ENCODE results near the gene TENT5C. TPM values are rescaled to one million over a fixed set of nuclear protein-coding genes. Genes with fewer than 3 reads are reported as not detected.

TENT5C gene
- total RNA-seq, 1 donor from 2014 or later: 4.7 TPM

DNA sequence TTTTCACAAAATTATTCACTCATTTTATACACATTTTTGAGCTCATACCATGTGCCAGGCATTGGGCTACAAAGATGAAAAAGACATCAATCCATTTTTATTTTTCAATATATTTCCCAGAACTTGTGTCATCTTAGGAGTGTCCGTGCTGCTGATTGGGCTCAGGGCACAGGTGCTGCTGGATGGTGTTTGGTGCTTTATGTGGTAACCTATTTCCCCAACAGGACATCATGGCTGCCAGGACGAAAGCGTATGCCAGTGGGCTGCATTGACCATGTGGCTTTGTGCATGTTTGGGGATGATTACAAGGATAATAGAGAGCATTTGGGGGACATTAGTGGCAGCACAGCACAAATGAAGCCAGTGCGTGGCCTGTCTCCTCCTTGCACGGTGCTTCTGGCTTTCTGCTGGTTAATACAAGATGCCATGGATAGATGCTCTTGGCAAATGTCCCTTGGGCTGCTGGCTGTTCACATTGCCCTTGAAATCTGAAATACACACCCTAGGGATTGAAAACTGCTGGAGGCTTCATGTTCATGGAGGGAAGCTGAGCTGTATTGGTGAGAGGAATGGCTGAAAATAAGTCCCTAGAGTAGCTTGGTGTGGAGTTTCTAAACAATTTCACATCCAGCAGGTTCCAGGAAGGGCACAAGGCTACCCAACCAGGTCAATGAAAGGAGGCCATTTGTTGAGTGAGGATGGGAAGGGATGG, 52.3 kb downstream of the TENT5C start:
- DNase-seq: no peak

DNA sequence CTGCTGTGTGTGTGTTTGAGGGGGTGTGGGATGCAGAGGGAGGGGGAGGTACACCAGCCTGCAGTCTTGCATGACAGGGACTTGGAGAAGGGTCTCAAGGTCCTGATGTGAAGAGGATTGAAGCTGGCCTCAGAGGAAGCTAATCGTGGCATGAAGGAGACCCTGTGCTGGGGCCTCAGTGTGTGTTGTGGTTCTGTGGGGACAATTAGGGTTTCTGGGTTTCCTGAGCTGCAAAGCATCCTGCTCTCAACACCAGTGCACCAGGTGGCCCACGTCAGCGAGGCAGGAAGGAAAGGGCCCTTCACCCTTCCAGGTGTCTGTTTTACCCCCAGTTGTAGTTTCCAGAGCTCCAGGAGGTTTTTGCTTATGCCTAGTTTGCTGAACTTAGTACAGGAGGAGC, 52.8 kb downstream of the TENT5C start:
- DNase-seq: no peak

DNA sequence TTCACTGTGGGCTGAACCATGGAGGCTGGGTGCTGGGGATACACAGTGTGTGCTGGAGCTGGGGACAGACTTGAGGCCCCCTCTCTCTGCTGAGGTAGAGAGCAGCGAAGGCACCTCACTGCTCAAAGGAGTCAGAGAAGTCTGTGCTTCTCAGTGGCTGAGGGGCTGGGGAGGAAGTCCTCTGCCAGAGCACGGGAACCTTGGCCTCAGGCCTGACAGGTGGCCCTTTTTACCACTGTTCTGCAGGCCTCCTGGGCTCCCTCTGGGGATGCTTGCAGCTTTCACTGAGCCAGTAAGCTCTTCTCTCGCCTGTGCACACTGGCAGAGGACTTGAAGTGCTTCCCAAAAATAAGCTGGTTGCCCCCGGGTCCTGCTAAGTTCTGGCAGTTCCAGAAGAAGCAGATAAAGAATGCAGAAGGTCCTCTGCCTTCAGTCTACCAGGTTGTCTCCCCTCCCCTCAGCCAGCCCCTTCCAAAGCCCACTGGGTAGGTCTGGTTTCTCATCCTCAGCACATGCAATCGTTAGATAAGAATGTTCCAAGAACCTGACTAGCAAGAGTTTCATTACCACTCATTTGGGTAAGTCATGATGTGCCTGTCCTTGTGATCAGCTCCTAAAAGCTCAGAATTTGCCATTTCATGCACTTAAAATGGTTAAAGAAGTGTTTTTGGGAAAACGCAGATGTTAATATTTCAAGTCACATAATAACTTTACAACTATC, 53.9 kb downstream of the TENT5C start:
- no peak for DNase-seq

DNA sequence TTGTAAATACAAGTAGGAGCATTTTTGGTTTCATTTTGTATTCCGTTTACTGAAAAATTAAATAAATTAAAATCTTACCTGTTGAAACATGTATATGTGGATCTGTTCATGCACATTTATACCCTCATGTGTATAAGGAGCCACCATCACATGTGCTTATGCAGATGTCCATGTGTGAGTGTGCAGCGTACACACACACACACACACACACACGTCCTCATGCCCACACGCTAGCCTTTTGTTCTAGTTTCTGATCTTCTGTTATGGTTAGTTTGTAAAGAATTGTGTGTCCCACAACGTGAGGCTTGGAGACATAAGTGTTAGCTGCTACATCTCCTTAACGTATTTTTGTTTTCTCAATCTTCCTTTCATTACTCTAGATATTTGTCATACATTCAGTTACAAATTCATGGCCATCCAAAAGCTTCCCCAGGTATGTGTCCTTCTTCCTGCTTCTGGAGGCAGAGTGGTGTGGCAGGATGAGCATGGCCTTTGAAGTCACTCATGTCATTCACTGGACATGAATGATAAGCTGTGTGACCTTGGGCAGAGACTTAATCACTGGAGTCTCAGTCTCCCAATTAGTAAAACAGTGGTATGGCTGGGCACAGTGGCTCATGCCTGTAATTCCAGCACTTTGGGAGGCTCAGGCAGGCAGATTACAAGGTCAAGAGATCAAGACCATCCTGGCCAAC, 54.6 kb downstream of the TENT5C start:
- DNase-seq: no peak

DNA sequence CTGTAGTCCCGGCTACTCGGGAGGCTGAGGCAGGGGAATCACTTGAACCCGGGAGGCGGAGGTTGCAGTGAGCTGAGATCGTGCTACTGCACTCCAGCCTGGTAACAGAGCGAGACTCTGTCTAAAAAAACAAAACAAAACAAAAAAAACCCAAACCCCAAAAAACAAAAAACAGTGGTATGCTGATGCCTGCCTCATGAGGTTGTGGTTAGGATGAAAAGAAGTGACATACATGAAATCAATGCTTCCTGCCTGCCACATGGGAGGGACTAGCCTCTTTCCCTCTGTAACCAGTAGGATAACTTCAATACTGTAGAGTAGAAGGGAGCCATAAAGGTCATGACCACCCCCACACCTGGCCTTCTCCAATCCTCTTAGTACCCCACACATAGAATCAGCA, 55.2 kb downstream of the TENT5C start:
- no peak for DNase-seq

DNA sequence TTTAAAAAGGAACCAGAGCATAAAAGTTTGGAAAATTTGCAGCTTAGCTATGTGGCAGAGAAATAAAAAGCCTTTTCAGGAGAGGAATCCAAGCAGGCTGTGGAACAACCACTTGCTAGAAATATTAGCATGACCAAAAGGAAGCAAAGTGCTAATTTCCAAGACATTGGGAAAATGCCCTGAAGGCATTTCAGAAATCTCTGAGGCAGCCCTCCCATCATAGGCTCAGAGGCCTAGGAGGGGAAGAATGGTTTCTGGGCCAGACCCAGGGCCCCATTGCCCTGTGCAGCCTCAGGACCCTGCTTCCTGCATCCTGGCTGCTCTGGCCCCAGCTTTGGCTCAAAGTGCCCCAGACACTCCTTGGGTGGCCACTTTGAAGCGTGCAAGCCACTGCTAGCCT, 56.8 kb downstream of the TENT5C start:
- no peak for DNase-seq

DNA sequence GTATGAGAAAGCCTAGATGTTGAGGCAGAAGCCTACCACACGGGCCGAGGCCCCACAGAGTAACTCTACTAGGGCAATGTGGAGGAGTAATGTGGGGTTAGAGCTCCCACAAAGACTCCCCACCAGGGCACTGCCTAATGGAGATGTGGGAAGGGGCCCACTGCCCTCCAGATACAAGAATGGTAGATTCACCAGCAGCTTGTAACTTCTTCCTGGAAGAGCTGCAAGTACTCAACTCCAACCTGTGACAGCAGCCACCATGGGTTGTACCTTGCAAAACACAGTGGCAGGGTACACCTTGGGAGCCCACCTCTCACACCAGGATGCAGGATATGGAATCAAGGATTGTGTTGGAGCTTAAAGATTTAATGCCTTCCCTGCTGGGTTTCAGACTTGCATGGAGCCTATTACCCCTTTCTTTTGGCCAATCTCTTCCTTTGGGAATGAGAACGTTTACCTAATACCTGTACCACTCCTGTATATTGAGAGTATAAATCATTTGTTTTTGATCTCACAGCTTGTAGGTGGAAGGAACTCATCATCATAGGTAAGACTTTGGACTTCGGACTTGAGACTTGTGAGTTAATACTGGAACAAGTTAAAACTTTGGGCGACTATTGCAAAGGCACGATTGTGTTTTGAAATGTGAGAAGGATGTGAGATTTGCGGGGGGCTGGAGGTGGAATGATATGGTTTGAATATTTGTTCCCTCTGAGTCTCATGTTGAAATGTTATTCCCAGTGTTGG, 57.5 kb downstream of the TENT5C start:
- DNase-seq: no peak

DNA sequence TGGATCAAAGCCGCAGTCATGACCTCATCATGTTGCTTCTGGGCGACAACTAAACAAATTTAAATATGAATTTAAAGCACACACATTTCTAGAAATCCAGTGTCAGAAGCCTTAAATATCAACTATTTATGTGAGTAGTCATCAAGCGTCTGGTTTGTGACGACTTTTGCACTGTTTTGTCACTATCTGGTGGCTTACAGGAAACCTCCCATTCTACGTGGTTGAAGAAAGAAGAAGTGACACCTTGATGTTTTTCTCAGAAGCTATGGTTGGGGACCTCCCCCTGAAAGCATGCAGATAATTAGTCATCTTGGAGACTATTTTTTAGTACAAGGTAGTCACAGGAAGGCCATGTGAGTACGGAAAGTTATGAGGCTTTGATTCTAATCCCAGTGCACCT, 58.5 kb downstream of the TENT5C start:
- no peak for DNase-seq

DNA sequence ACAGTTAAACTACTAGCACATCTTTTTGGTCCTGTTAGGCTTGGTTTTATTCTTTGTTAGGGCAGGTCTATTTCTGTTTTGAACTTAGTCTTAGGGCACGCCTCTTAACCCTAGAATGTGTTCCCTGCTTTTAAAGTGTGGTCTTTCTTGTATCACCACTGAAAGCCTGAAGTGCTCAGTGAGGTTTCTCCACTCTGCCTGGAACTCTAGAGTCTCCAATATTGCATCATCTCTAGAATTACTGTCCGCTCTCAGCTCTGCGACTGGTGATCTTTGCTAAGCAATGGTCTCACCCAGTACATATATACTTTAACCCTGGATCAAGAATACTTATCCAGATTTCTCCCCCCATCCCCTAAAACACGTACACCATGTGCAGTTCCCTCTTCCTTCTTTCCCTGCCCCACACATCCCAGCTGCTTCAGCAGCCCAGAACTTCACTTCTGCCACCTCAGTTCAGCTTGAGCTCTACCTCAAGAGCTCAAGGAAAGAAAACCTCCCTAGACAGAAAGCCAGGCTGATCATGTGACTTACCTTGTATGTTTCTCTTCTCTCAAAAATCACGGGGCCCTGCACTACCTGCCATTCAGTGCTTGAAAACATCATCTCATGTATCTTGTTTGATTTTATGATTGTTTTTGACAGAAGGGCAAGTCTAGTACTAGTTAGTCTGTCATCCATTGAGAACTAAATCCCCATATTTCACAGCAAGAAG, 59.9 kb downstream of the TENT5C start:
- no peak for DNase-seq

DNA sequence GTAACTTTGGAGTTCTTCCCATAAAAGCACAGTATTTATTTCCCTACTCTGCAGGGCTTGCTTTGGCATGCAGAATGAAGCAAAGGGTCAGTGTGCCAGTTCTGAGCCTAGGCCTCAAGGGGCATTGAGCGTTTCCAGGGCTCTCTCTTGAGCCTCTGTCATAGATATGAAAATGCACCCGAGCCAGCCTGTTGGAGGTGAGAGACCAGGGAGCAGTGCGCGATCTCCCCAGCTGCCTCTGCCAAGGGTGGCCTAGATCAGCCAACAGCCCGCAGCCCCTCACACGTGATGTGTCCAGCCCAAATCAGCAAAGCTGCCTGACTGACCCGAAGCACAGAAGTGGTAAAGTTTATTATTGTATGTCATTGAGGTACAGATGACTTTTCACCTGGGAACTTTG, 63.7 kb downstream of the TENT5C start:
- no peak for DNase-seq

DNA sequence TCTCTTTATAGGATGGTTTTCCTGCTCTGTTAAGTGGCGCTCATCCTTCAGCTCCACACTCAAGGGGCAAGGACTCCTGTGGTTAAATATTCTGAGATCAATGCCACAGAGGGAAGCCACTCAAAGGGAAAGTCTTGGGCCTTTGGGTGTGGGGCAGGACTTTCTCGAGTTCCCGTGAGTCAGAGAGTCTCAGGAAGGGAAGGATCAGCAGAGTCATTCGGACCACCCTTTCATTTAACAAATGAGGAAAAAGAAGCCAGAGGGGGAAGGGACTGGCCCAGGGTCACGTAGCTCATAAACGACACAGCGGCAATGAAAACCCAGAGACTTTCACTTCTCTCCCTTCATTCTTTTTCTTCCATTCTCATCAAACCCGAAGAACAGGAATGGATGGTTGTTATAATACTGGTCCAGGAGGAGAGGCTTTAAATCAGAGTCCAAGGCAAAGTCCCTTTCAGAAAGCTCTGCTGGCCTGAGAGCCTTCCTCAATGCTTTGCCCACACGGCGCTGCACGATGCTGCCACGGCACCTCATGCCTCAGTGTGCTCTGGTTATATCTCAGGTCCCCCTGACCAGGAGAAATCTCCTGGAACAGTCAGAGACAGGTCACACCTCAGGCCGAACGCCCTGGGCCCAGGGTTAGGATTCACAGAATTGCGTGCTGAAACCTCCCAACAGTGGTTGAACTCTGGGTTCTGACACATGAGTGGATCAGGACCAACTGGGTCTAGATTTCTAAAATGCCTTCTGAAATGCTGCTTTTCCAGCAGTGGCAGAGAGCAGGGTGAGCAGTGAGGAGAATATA, 65.3 kb downstream of the TENT5C start:
- no peak for DNase-seq

DNA sequence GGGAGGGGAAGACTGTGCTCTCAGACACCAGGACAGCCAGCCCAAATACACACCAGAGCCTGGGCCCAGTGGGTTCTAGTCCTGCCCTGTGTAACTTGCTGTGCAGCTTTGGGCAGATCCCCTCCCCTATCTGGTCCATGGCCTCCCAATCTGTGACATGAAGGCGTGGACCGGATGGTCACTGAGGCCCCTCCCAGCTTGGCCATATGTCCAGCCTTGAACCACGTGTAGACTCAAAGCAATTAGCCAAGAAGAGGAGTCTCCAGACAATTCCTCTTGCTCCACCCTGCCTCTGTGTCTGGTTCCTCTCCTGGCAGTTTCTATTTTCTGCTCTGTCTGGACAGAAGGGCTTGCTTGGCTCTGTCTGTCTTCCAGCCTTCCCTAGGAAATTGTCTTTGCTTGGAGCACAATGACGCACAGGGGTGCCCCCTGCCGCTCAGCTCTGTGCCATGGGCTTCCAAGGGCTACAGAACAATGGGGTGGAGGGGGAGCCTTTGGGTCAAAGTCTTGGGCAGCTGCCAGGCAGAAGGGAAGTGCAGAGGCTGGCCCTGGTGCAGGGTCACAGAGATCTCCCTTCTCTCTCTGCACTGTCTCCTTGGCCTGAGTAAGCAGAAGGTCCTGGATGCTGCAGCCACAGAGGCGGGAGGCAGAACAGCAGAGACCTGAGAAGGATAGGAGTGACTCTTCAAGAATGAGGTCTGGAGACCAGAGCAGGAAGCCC, 66.1 kb downstream of the TENT5C start:
- DNase-seq: no peak

DNA sequence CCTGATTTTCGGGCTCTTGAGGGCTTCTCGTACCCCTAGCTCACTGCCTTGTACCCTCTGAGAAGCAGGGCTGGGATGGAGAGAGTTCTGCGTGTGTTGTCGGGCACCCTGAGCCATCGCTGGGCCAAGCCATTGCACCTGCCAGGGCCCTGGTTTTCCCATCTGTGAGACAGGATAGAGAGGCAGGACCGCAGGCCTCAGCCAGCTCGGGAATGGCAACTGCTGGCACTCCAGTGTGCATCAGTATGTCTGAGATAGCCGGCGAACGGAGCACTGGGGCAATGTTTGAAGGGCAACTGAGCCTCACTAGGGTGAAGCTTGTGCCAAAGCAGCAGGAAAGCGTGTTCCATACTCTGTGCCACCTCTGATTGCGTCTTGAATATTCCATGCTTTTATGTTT, 66.9 kb downstream of the TENT5C start:
- no peak for DNase-seq

DNA sequence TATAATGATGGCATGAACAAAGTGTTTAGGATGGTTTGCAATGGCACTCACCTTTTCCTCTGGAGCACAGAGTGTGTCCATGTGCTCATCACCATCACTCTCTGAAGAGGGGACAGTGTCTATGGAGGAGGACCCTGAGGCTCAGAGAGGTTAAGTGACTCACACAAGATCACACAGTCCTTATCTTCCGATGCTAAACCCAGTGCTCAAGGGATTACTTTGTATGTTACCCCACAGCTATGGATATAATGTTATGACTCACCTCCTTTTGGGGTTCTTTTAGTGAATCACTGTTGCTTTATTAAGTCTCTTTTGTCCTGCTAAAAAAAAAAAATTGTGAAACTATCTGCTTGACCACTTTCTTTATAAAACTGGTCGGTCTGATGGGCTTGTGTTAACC, 67.6 kb downstream of the TENT5C start:
- DNase-seq: no peak

DNA sequence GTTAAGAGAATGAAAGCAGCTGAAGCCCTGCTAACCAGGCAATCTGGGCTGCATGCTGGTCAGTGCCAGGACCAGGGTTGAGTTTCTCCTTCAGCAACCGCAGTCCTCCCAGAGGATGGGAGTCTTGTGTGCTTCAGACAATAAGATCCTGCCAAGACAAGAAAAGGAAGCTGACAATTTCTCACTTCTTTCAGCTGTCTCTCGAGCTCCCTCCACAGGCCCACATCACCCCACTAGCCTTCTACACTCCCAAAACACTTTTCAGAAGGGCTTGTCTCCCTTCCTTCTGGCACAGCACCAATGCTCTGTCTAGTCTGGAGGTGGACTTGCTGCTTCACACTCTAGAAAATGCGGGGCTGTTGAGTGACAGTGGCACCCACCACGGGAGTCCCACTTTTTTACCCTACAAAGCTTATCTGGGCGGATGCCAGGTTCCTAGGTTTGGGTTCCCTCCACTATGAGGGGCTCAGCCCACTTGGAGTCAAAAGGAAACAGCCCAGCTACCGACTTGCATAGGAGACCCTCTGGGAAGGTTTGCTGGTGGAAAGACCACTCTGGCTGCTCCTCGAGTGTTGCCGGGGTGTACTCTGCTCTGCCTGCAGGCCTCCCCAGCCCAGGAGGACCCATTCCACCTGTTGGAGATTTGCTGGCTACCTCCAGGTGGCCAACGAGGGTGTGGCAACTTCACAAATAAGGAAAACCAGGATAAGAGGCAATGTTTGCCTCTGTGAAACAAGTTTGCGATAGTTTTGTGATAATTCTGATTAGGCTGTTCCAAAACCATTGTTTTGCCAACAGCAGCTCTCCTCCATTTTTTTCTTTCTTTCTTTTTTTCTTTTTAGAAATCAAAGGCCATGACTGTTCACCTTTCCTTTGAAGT, 68.9 kb downstream of the TENT5C start:
- DNase-seq: no peak

DNA sequence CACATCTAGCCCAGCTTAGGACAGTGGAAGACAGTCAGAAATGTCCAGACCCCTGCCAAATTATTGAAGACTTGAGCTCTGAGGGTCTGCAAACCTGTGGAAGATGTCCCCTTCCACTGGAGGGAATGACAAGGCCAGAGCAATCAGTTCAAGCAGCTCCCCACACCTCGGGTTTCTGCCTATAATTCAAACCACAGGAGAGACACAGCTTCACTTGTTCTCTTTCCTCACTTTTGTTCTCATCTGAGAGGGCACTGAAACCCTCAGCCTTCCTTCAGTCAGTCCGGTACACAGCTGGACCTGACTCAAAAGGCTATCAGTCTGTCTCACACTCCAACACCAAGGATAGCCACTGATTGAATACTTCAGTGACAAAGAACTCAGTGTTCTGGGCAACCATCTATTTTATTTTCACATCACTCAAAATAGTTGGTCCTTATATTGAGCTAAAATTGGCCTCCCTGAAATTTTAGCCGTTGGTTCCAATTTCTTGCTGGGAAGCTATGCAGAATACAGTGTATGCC, 70.1 kb downstream of the TENT5C start:
- no peak for DNase-seq

DNA sequence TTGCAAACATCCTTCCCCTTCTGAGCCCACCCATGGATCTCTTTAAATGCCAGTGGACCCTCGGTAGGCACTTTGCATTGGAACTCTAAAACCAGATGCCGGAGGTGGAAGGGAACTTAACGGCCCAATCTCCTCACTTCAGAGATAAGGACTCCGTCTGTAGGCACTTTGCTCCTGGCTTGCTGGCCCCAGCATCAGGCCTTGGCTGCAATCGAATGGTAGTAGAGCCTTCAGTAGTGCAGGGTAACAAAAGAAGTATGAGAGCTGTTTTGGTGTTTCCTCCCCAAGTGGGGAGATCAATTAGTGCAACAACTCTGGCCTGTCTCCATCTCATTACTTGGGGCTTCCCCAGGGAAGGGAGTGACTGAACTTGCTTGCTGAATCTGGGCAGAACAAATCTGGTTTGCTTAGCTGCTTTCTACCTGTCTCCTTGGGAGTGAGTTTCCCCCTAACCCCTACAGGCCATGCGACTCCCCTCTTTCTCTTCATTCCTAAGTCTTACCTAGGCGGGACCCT, 70.8 kb downstream of the TENT5C start:
- no peak for DNase-seq
